HCT116 (cell line): ENCODE measurements around the gene POF1B. TPM values are rescaled to one million over a fixed set of nuclear protein-coding genes. Genes with fewer than 3 reads are reported as not detected.

ENCODE experiments used
- ATAC-seq: fragments of 200-7000 bp; cut with Tn5 transposase; 2 replicates; pipeline ENCODE4 v1.9.1; 2020; ENCODE audit warnings: mild to moderate bottlenecking, moderate library complexity
- BruUV-seq: library from RNA; stranded (reverse); fragments of 400-500 nt; replicated peaks from 2 replicates; lab custom pipeline; 2021; lab: Mats Ljungman, UMichigan
- CTCF ChIA-PET: fragments of 300-600 bp; sonication (Branson Sonifier 250); formaldehyde crosslinking; loops from one replicate; lab custom pipeline; 2021; ENCODE audit warnings: antibody characterized with exemption; lab: Charles Lee
- POLR2A ChIA-PET: fragments of 300-600, 350-600 bp; sonication (Branson Sonifier 250); formaldehyde crosslinking; loops from one replicate; lab custom pipeline; 2021; ENCODE audit warnings: antibody characterized with exemption; lab: Charles Lee
- RAD21 ChIA-PET, 2 experiments: fragments of 300-600 bp; sonication (Branson Sonifier 250); formaldehyde crosslinking; loops; one replicate each; lab custom pipeline; 2023; ENCODE audit warnings: low total read pairs in 2 of 2; ENCODE audit not compliant: uncharacterized antibody in 2 of 2, unreplicated experiment in 2 of 2, low non-redundant PET in 1 of 2; lab: Charles Lee
- DNase-seq: peaks from one replicate; pipeline ENCODE4 v3.0.0-alpha.2; 2010; ENCODE audit warnings: low read depth, low spot score
- H2AFZ ChIP-seq: fragments of 200-600 bp; shearing (Covaris generic), sonication (generic); 2 replicates; pipeline ENCODE4 v1.6.1; 2017; ENCODE audit warnings: low read depth, mixed run types, mixed read lengths, antibody characterized with exemption, low read length; ENCODE audit not compliant: poor library complexity, severe bottlenecking
- H3K27ac ChIP-seq: 2 replicates; pipeline ENCODE4 v1.5.1; 2012; ENCODE audit warnings: low read depth, low read length
- H3K27me3 ChIP-seq: fragments of 200-600 bp; sonication (generic); 2 replicates; pipeline ENCODE4 v1.6.1; 2016; ENCODE audit warnings: mixed run types, low read length, mixed read lengths; ENCODE audit not compliant: insufficient read depth
- H3K36me3 ChIP-seq, 2 experiments: fragments of 200-500 bp in 1 of 2; fragments of 200-600 bp in 1 of 2; sonication (Bioruptor generic) in 1 of 2; sonication (generic) in 1 of 2; 2 replicates each; pipeline versions ENCODE4 v1.5.1 to v1.6.1; 2014 to 2016; ENCODE audit warnings: low read length in 2 of 2, inconsistent platforms in 1 of 2, mixed read lengths in 1 of 2, mixed run types in 1 of 2; ENCODE audit not compliant: insufficient read depth in 2 of 2, control insufficient read depth in 1 of 2
- H3K4me1 ChIP-seq, 2 experiments: fragments of 200-600 bp in 1 of 2; sonication (generic) in 1 of 2; 2 replicates each; pipeline versions ENCODE4 v1.5.1 to v1.6.1; 2012 to 2017; ENCODE audit warnings: low read length in 2 of 2, inconsistent platforms in 1 of 2, mild to moderate bottlenecking in 1 of 2, mixed read lengths in 1 of 2, mixed run types in 1 of 2, moderate library complexity in 1 of 2; ENCODE audit not compliant: insufficient read depth in 2 of 2, control insufficient read depth in 1 of 2
- H3K4me2 ChIP-seq: fragments of 200-600 bp; sonication (generic); 2 replicates; pipeline ENCODE4 v1.6.1; 2017; ENCODE audit warnings: mixed run types, low read length, mixed read lengths
- H3K4me3 ChIP-seq, 2 experiments: fragments of 200-600 bp in 1 of 2; sonication (generic) in 1 of 2; replicated peaks in 1 of 2; 2 replicates each; pipeline ENCODE4 v1.5.1; 2011 to 2016; ENCODE audit warnings: low read length in 2 of 2, control low read depth in 1 of 2, low read depth in 1 of 2, mild to moderate bottlenecking in 1 of 2, mixed read lengths in 1 of 2, mixed run types in 1 of 2
- H3K79me2 ChIP-seq: fragments of 200-600 bp; sonication (generic); 2 replicates; pipeline ENCODE4 v1.6.1; 2017; ENCODE audit warnings: mild to moderate bottlenecking, mixed run types, low read length, moderate library complexity, mixed read lengths; ENCODE audit not compliant: insufficient read depth
- H3K9ac ChIP-seq: fragments of 200-600 bp; sonication (generic); 2 replicates; pipeline ENCODE4 v1.6.1; 2016; ENCODE audit warnings: low read length, mixed read lengths
- H3K9me2 ChIP-seq: fragments of 200-600 bp; sonication (generic), shearing (Covaris generic); 2 replicates; pipeline ENCODE4 v1.6.1; 2017; ENCODE audit warnings: mixed run types, mild to moderate bottlenecking, moderate library complexity; ENCODE audit not compliant: insufficient read depth
- H3K9me3 ChIP-seq, 2 experiments: fragments of 200-500 bp in 1 of 2; fragments of 200-600 bp in 1 of 2; sonication (Bioruptor generic) in 1 of 2; sonication (generic) in 1 of 2; 2 replicates each; pipeline ENCODE4 v1.6.1; 2014 to 2017; ENCODE audit warnings: low read length in 2 of 2, mixed read lengths in 2 of 2, inconsistent platforms in 1 of 2, low read depth in 1 of 2, mild to moderate bottlenecking in 1 of 2, mixed run types in 1 of 2, moderate library complexity in 1 of 2; ENCODE audit not compliant: control insufficient read depth in 1 of 2, insufficient read depth in 1 of 2
- H4K20me1 ChIP-seq: fragments of 200-600 bp; sonication (generic), shearing (Covaris generic); 2 replicates; pipeline ENCODE4 v1.6.1; 2017; ENCODE audit warnings: mixed run types, mild to moderate bottlenecking, moderate library complexity; ENCODE audit not compliant: insufficient read depth
- MAX ChIP-seq: IDR thresholded peaks from 2 replicates; pipeline ENCODE4 v1.6.1; 2012
- POLR2A ChIP-seq: IDR thresholded peaks from 2 replicates; pipeline ENCODE4 v1.7.0; 2011; ENCODE audit warnings: borderline replicate concordance; ENCODE audit not compliant: insufficient read depth, insufficient read length; ENCODE audit errors: extremely low read depth
- YY1 ChIP-seq: IDR thresholded peaks from 2 replicates; pipeline ENCODE4 v1.6.1; 2011; ENCODE audit warnings: low read length, low read depth, moderate library complexity, mild to moderate bottlenecking; ENCODE audit not compliant: insufficient replicate concordance; ENCODE audit errors: extremely low read depth
- ZBTB33 ChIP-seq: IDR thresholded peaks from 2 replicates; pipeline ENCODE4 v1.6.1; 2011; ENCODE audit warnings: mild to moderate bottlenecking, low read length, moderate library complexity; ENCODE audit not compliant: insufficient replicate concordance; ENCODE audit errors: extremely low read depth
- intact Hi-C: fragments of 100-400 bp; cut with micrococcal nuclease; formaldehyde crosslinking; loops from 2 replicates; pipeline ENCODE4 v1.10.0; 2022
- total RNA-seq: library from RNA; stranded (reverse); gene quantifications from one replicate; pipeline ENCODE4 v1.2.1, GENCODE V29; 2021; ENCODE audit not compliant: unreplicated experiment

Gene POF1B
- total RNA-seq, 1 experiment from 2014 or later, result 0.15 TPM

- H3K4me3 ChIP-seq, result peak overlapping the region; percentile 67 to 68
- CTCF ChIA-PET, result no interaction called here
- no peaks in the 10 kb centered on the region for H4K20me1 ChIP-seq
- H3K9me3 ChIP-seq, result no peaks in the 10 kb centered on the region
- TF ChIP-seq YY1 (no peak), ZBTB33 (no peak), MAX (no peak), POLR2A (no peak)
- DNase-seq (no peak), ATAC-seq (peak; percentile 62)
- H2AFZ ChIP-seq, result peak overlapping the region; percentile 45
- peak overlapping the region; percentile 81 for H3K4me2 ChIP-seq
- no peaks in the 10 kb centered on the region for H3K4me1 ChIP-seq
- peak overlapping the region; percentile 60 for H3K9ac ChIP-seq
- H3K79me2 ChIP-seq, result no peaks in the 10 kb centered on the region
- no peaks in the 10 kb centered on the region for H3K27me3 ChIP-seq
- H3K36me3 ChIP-seq, result no peaks in the 10 kb centered on the region
- intact Hi-C loops, result no loop called here
- RAD21 ChIA-PET, result interaction anchor here in 1 of 2 experiments (0.6 kb wide), 1 partner anchor 14 kb away, joined by 3 read pairs; no protein-coding TSS in a partner anchor
- POLR2A ChIA-PET, result no interaction called here
- BruUV-seq, result TSS peak; percentile 49
- H3K9me2 ChIP-seq, result no peaks in the 10 kb centered on the region
- peak overlapping the region; percentile 61 for H3K27ac ChIP-seq
Observed at GRCh38 chrX:85244450-85245211, 134.8 kb downstream of the POF1B start.
